H1 (cell line): Measurements from ENCODE around the gene NOC4L. TPM values are rescaled to one million over a fixed set of nuclear protein-coding genes. Genes with fewer than 3 reads are reported as not detected.

Source experiments
- CTCF ChIA-PET: fragments of 300-600 bp; sonication (Branson Sonifier 250); formaldehyde crosslinking; loops from one replicate; lab custom pipeline; 2021; ENCODE audit not compliant: partially characterized antibody; lab: Charles Lee
- POLR2A ChIA-PET: fragments of 300-600 bp; sonication (Branson Sonifier 250); formaldehyde crosslinking; loops from one replicate; lab custom pipeline; 2021; ENCODE audit warnings: inconsistent platforms; ENCODE audit not compliant: partially characterized antibody; lab: Charles Lee
- DNase-seq, 2 experiments: peaks; one replicate each; pipeline versions ENCODE4 v3.0.0 to v3.0.0-alpha.2; 2010 to 2022; ENCODE audit warnings: low spot score in 2 of 2, low read depth in 1 of 2, mixed read lengths in 1 of 2
- FAIRE-seq: peaks from 2 replicates; lab custom pipeline; 2011; peaks lifted over from hg19 to GRCh38; lab: Jason Lieb, UNC
- H2AFZ ChIP-seq: 2 replicates; pipeline ENCODE4 v1.8.1; 2012; ENCODE audit warnings: low read length, inconsistent platforms
- H2AK5ac ChIP-seq: 2 replicates; pipeline ENCODE4 v1.6.1; 2013; ENCODE audit warnings: low read depth, low read length
- H2BK120ac ChIP-seq: replicated peaks from 2 replicates; pipeline ENCODE3; 2013; ENCODE audit warnings: low read depth, low read length, inconsistent platforms
- H2BK12ac ChIP-seq: 2 replicates; pipeline ENCODE4 v1.6.1; 2013; ENCODE audit warnings: low read depth, low read length
- H2BK15ac ChIP-seq: 2 replicates; pipeline ENCODE4 v1.6.1; 2013; ENCODE audit warnings: low read length
- H2BK20ac ChIP-seq: 2 replicates; pipeline ENCODE4 v1.6.1; 2013; ENCODE audit warnings: low read length
- H2BK5ac ChIP-seq: 2 replicates; pipeline ENCODE4 v1.6.1; 2013; ENCODE audit warnings: low read depth, low read length
- H3K14ac ChIP-seq: 2 replicates; pipeline ENCODE4 v1.6.1; 2013; ENCODE audit warnings: inconsistent platforms; ENCODE audit not compliant: insufficient read length
- H3K18ac ChIP-seq: 2 replicates; pipeline ENCODE4 v1.6.1; 2013; ENCODE audit warnings: low read length; ENCODE audit errors: extremely low read depth
- H3K23ac ChIP-seq: 2 replicates; pipeline ENCODE4 v1.6.1; 2013; ENCODE audit warnings: inconsistent platforms; ENCODE audit not compliant: insufficient read length
- H3K23me2 ChIP-seq: 2 replicates; pipeline ENCODE4 v1.6.1; 2013; ENCODE audit warnings: low read depth, low read length
- H3K27ac ChIP-seq: 2 replicates; pipeline ENCODE4 v1.6.1; 2011; ENCODE audit warnings: low read depth, low read length, inconsistent platforms
- H3K27me3 ChIP-seq, 4 experiments: replicated peaks in 1 of 4; 1 replicate in 1 of 4; 2 replicates in 3 of 4; pipeline versions ENCODE4 v1.6.1 to v1.8.1; 2011 to 2013; ENCODE audit warnings: low read length in 3 of 4, mild to moderate bottlenecking in 3 of 4, inconsistent platforms in 2 of 4, mixed read lengths in 2 of 4, moderate library complexity in 1 of 4; ENCODE audit not compliant: control insufficient read depth in 3 of 4, insufficient read depth in 3 of 4; ENCODE audit errors: extremely low read depth in 1 of 4
- H3K36me3 ChIP-seq, 4 experiments: 2 replicates each; pipeline versions ENCODE4 v1.6.1 to v1.8.1; 2011 to 2013; ENCODE audit warnings: mild to moderate bottlenecking in 4 of 4, low read length in 3 of 4, moderate library complexity in 2 of 4, control low read depth in 1 of 4, inconsistent platforms in 1 of 4; ENCODE audit not compliant: insufficient read depth in 4 of 4, control insufficient read depth in 2 of 4
- H3K4ac ChIP-seq: replicated peaks from 2 replicates; pipeline ENCODE3; 2013; ENCODE audit warnings: low read length, low read depth, mixed read lengths, inconsistent platforms; ENCODE audit not compliant: insufficient read length
- H3K4me1 ChIP-seq, 4 experiments: replicated peaks in 1 of 4; 1 replicate in 1 of 4; 2 replicates in 3 of 4; pipeline versions ENCODE4 v1.6.1 to v1.8.1; 2011 to 2013; ENCODE audit warnings: low read length in 3 of 4, inconsistent platforms in 2 of 4, mixed read lengths in 1 of 4; ENCODE audit not compliant: insufficient read depth in 4 of 4, control insufficient read depth in 3 of 4
- H3K4me2 ChIP-seq, 2 experiments: 2 replicates each; pipeline versions ENCODE4 v1.6.1 to v1.8.1; 2011 to 2013; ENCODE audit warnings: low read depth in 2 of 2, low read length in 2 of 2, control low read depth in 1 of 2, inconsistent platforms in 1 of 2, mild to moderate bottlenecking in 1 of 2; ENCODE audit not compliant: insufficient read depth in 1 of 2
- H3K4me3 ChIP-seq, 4 experiments: fragments of 200-600, 300-600 bp in 1 of 4; sonication (generic), shearing (Covaris generic), sonication (Bioruptor Twin) in 1 of 4; 2 replicates each; pipeline versions ENCODE4 v1.5.1 to v1.8.1; 2011 to 2016; ENCODE audit warnings: low read length in 4 of 4, low read depth in 3 of 4, control low read depth in 2 of 4, inconsistent platforms in 2 of 4, mild to moderate bottlenecking in 2 of 4, mixed read lengths in 1 of 4, moderate library complexity in 1 of 4; ENCODE audit not compliant: insufficient read depth in 2 of 4; ENCODE audit errors: extremely low read depth in 1 of 4
- H3K56ac ChIP-seq: replicated peaks from 2 replicates; pipeline ENCODE3; 2013; ENCODE audit warnings: low read depth, mild to moderate bottlenecking, mixed read lengths, low read length, inconsistent platforms; ENCODE audit not compliant: insufficient read length
- H3K79me1 ChIP-seq: 2 replicates; pipeline ENCODE4 v1.6.1; 2013; ENCODE audit warnings: low read depth, low read length, control low read depth
- H3K79me2 ChIP-seq, 2 experiments: 2 replicates each; pipeline versions ENCODE4 v1.6.1 to v1.8.1; 2012 to 2013; ENCODE audit warnings: low read length in 2 of 2, mild to moderate bottlenecking in 2 of 2, inconsistent platforms in 1 of 2; ENCODE audit not compliant: insufficient read depth in 2 of 2, control insufficient read depth in 1 of 2
- H3K9ac ChIP-seq, 4 experiments: replicated peaks in 1 of 4; 1 replicate in 1 of 4; 2 replicates in 3 of 4; pipeline versions ENCODE4 v1.6.1 to v1.8.1; 2011 to 2013; ENCODE audit warnings: low read depth in 3 of 4, low read length in 3 of 4, control low read depth in 2 of 4, mild to moderate bottlenecking in 2 of 4, moderate library complexity in 2 of 4, inconsistent platforms in 1 of 4; ENCODE audit errors: extremely low read depth in 1 of 4
- H3K9me3 ChIP-seq, 2 experiments: 2 replicates each; pipeline versions ENCODE4 v1.6.1 to v1.8.1; 2012 to 2013; ENCODE audit warnings: mild to moderate bottlenecking in 2 of 2, moderate library complexity in 2 of 2, control low read depth in 1 of 2, inconsistent platforms in 1 of 2, low read depth in 1 of 2, low read length in 1 of 2, mixed read lengths in 1 of 2; ENCODE audit not compliant: insufficient read depth in 2 of 2
- H4K20me1 ChIP-seq, 2 experiments: replicated peaks in 1 of 2; 2 replicates each; pipeline versions ENCODE3 to v1.8.1; 2011 to 2013; ENCODE audit warnings: inconsistent platforms in 2 of 2, low read length in 2 of 2, mild to moderate bottlenecking in 1 of 2; ENCODE audit not compliant: insufficient read depth in 2 of 2, control insufficient read depth in 1 of 2
- H4K5ac ChIP-seq: 2 replicates; pipeline ENCODE4 v1.6.1; 2013; ENCODE audit warnings: low read length, low read depth, mixed read lengths, inconsistent platforms; ENCODE audit not compliant: insufficient read length
- H4K8ac ChIP-seq: 2 replicates; pipeline ENCODE4 v1.8.0; 2013; ENCODE audit warnings: mild to moderate bottlenecking, moderate library complexity, low read length, inconsistent platforms; ENCODE audit not compliant: insufficient read depth; ENCODE audit errors: extremely low read depth
- H4K91ac ChIP-seq: replicated peaks from 2 replicates; pipeline ENCODE3; 2013; ENCODE audit warnings: low read length, mixed read lengths, inconsistent platforms; ENCODE audit not compliant: insufficient read length
- ASH2L ChIP-seq: fragments of 200-600, 300-600 bp; sonication (generic); IDR thresholded peaks from one replicate; pipeline ENCODE4 v1.7.1; 2017; ENCODE audit warnings: low read length
- ATF2 ChIP-seq: IDR thresholded peaks from 2 replicates; pipeline ENCODE4 v1.6.1; 2012; ENCODE audit warnings: low read length, inconsistent platforms
- BRCA1 ChIP-seq: IDR thresholded peaks from 2 replicates; pipeline ENCODE4 v1.6.1; 2012; ENCODE audit warnings: low read depth, low read length, improper control_type of control experiment
- CBX5 ChIP-seq: fragments of 300-800, 300-1000 bp; sonication (generic); IDR thresholded peaks from 2 replicates; pipeline ENCODE4 v1.7.1; 2016; ENCODE audit warnings: antibody characterized with exemption, low read length, low read depth
- CHD1 ChIP-seq: IDR thresholded peaks from 2 replicates; pipeline ENCODE4 v1.6.1; 2012; ENCODE audit warnings: low read depth, low read length, improper control_type of control experiment
- EZH2 ChIP-seq: fragments of 200-600 bp; sonication (generic); IDR thresholded peaks from 2 replicates; pipeline ENCODE4 v1.7.1; 2012; ENCODE audit warnings: low read depth, mild to moderate bottlenecking, moderate library complexity, low read length, inconsistent platforms; ENCODE audit not compliant: severe bottlenecking
- GTF2F1 ChIP-seq: IDR thresholded peaks from 2 replicates; pipeline ENCODE4 v1.6.1; 2012; ENCODE audit warnings: low read depth, low read length, improper control_type of control experiment, borderline replicate concordance
- JUN ChIP-seq: IDR thresholded peaks from 2 replicates; pipeline ENCODE4 v1.6.1; 2011; ENCODE audit warnings: low read depth, mild to moderate bottlenecking, improper control_type of control experiment, low read length
- SIRT6 ChIP-seq: IDR thresholded peaks from one replicate; pipeline ENCODE4 v1.7.1; 2012; ENCODE audit warnings: low read length, inconsistent platforms
- SP4 ChIP-seq: IDR thresholded peaks from 2 replicates; pipeline ENCODE4 v1.6.1; 2012; ENCODE audit warnings: low read length, inconsistent platforms
- SRF ChIP-seq: IDR thresholded peaks from 2 replicates; pipeline ENCODE4 v1.6.1; 2011; ENCODE audit warnings: mild to moderate bottlenecking, low read depth, low read length, moderate library complexity
- TAF1 ChIP-seq: IDR thresholded peaks from 2 replicates; pipeline ENCODE4 v1.6.1; 2011; ENCODE audit warnings: mild to moderate bottlenecking, low read depth, low read length
- TAF7 ChIP-seq: optimal IDR thresholded peaks from 2 replicates; pipeline ENCODE3; 2011; ENCODE audit warnings: low read depth, mild to moderate bottlenecking, inconsistent platforms, low read length, moderate library complexity, borderline replicate concordance
- WGBS, 2 experiments: shearing (Covaris generic) in 1 of 2; methylation state at CpG; one replicate each; pipeline versions ENCODE4 v1.1.6 to v1.1.7; 2013 to 2015; ENCODE audit warnings: low lambda C conversion rate in 2 of 2, mixed read lengths in 2 of 2, inconsistent platforms in 1 of 2, low coverage in 1 of 2, missing lambda C conversion rate in 1 of 2; ENCODE audit not compliant: insufficient replicate concordance in 2 of 2, insufficient coverage in 1 of 2, insufficient read length in 1 of 2; ENCODE audit errors: extremely low coverage in 1 of 2, missing lambda C conversion rate in 1 of 2; 5-methylcytosine and 5-hydroxymethylcytosine counted together
- polyA plus RNA-seq, 7 experiments: library from polyadenylated mRNA; depleted of rRNA in 3 of 7; stranded (reverse) in 5 of 7; unstranded in 2 of 7; fragments of >200 nt in 5 of 7; fragments of 200-250 nt in 2 of 7; gene quantifications; 1 replicate in 5 of 7; 2 replicates in 1 of 7; 4 replicates in 1 of 7; pipeline versions ENCODE4 v1.2.1 to v1.2.3, GENCODE V29; 2011 to 2013; ENCODE audit warnings: missing spikeins in 2 of 7, mixed read lengths in 2 of 7
- total RNA-seq: library from RNA; stranded (reverse); fragmentation: NEBNext Ultra II Directional; extraction: Animal tissue kit (Norgen Biotek cat#: 25700); gene quantifications from 2 replicates; pipeline ENCODE4 v1.2.1, GENCODE V29; 2021

The NOC4L gene
- total and polyA plus RNA-seq, 2 of the 8 experiments (the other 6 are each of a cell fraction or from before 2014, with no cell fraction given) = 26.8 to 40.3 TPM

- no peaks in the 10 kb centered on the region for H4K20me1 ChIP-seq
- no peaks in the 10 kb centered on the region for H3K79me2 ChIP-seq
- TF ChIP-seq GTF2F1 (no peak), CBX5 (no peak), SRF (no peak), TAF1 (no peak), ASH2L (no peak), TAF7 (no peak), SP4 (no peak), CHD1 (no peak), EZH2 (no peak), BRCA1 (no peak), ATF2 (no peak), SIRT6 (no peak), JUN (no peak)
- TF ChIP-seq, all 59 proteins: peak for 0
- Histone ChIP-seq H4K91ac (no peak overlapping the region), H3K4me2 (no peak overlapping the region), H3K36me3 (no peaks in the 10 kb centered on the region), H3K23me2 (no peaks in the 10 kb centered on the region), H4K8ac (no peak overlapping the region), H2AK5ac (no peak overlapping the region), H3K9me3 (no peaks in the 10 kb centered on the region), H3K18ac (no peak overlapping the region), H4K5ac (no peak overlapping the region), H3K4me1 (peaks cover 0 to under 1% (median 0%) of the 10 kb centered on the region in 4 experiments; a peak in 1 of 7 replicates), H3K4me3 (no peak overlapping the region), H3K4ac (no peak overlapping the region), H2BK15ac (no peak overlapping the region), H2BK12ac (no peak overlapping the region), H2BK120ac (no peak overlapping the region), H3K79me1 (no peaks in the 10 kb centered on the region), H3K56ac (no peak overlapping the region), H3K27me3 (peaks cover 0 to 14% (median 9%) of the 10 kb centered on the region in 4 experiments; a peak in 5 of 7 replicates), H2AFZ (no peak overlapping the region), H2BK20ac (no peak overlapping the region), H3K23ac (peak overlapping the region; percentile 83), H3K27ac (no peak overlapping the region), H2BK5ac (no peak overlapping the region), H3K9ac (no peak overlapping the region), H3K14ac (no peak overlapping the region)
- 84% methylated on average over 19 of the region's 19 CpGs; no CpG with 5 or more reads in 1 of the 2 experiments for WGBS, 2 experiments
- POLR2A ChIA-PET = no interaction called here
- no peak for FAIRE-seq
- no peak for DNase-seq
- CTCF ChIA-PET = no interaction called here
Measured at GRCh38 chr12:132200800-132201199, 56.5 kb downstream of the NOC4L start.
